K562 (cell line): Measurements from ENCODE around the gene OPA3. TPM values are rescaled to one million over a fixed set of nuclear protein-coding genes. Genes with fewer than 3 reads are reported as not detected.

Experiments
- ATAC-seq: fragments of 200-7000 bp; cut with Tn5 transposase; 3 replicates; pipeline ENCODE4 v1.9.1; 2020; ENCODE audit warnings: moderate library complexity
- BruUV-seq: library from RNA; stranded (reverse); fragments of 400-500 nt; replicated peaks from 2 replicates; lab custom pipeline; 2021; lab: Mats Ljungman, UMichigan
- CTCF ChIA-PET: fragments of 300-600 bp; formaldehyde crosslinking; extraction: SDS; loops from one replicate; lab custom pipeline; 2021; ENCODE audit warnings: low intra/inter-chr PET ratio; lab: Yijun Ruan, JAX
- POLR2A ChIA-PET: fragments of 300-600, 350-650 bp; sonication (Branson Sonifier 250); formaldehyde crosslinking; extraction: SDS; loops from one replicate; lab custom pipeline; 2021; ENCODE audit warnings: antibody characterized with exemption, inconsistent platforms; lab: Yijun Ruan, JAX
- DNase-seq, 4 experiments: peaks; one replicate each; pipeline versions ENCODE4 v3.0.0 to v3.0.0-alpha.2; 2011 to 2018; ENCODE audit warnings: low spot score in 3 of 4, mixed read lengths in 3 of 4; ENCODE audit errors: extremely low read depth in 1 of 4
- FAIRE-seq: peaks from 2 replicates; lab custom pipeline; 2011; peaks lifted over from hg19 to GRCh38; lab: Jason Lieb, UNC
- H2AFZ ChIP-seq: 2 replicates; pipeline ENCODE4 v1.6.0; 2011; ENCODE audit warnings: low read depth, low read length, control low read depth, inconsistent platforms
- H3K27ac ChIP-seq: fragments of 200-600 bp; 3 replicates; pipeline ENCODE4 v1.8.0; 2011; ENCODE audit warnings: low read depth, mild to moderate bottlenecking, control low read depth, inconsistent platforms, low read length, moderate library complexity, mixed read lengths; ENCODE audit errors: extremely low read depth
- H3K27me3 ChIP-seq, 2 experiments: fragments of 300-600 bp in 1 of 2; 2 replicates in 1 of 2; 3 replicates in 1 of 2; pipeline versions ENCODE4 v1.6.0 to v1.8.0; 2011; ENCODE audit warnings: inconsistent platforms in 2 of 2, low read length in 2 of 2, mild to moderate bottlenecking in 1 of 2, mixed read lengths in 1 of 2, moderate library complexity in 1 of 2; ENCODE audit not compliant: control insufficient read depth in 2 of 2, insufficient read depth in 2 of 2
- H3K36me3 ChIP-seq: fragments of 300-600 bp; 3 replicates; pipeline ENCODE4 v1.8.0; 2011; ENCODE audit warnings: mild to moderate bottlenecking, low read length, inconsistent platforms; ENCODE audit not compliant: control insufficient read depth, insufficient read depth
- H3K4me1 ChIP-seq, 2 experiments: fragments of 200-600 bp in 1 of 2; replicated peaks in 1 of 2; 2 replicates in 1 of 2; 3 replicates in 1 of 2; pipeline versions ENCODE4 v1.5.1 to v1.8.0; 2011; ENCODE audit warnings: inconsistent platforms in 2 of 2, low read length in 2 of 2, mild to moderate bottlenecking in 1 of 2, mixed read lengths in 1 of 2, moderate library complexity in 1 of 2; ENCODE audit not compliant: control insufficient read depth in 2 of 2, insufficient read depth in 2 of 2
- H3K4me2 ChIP-seq: 2 replicates; pipeline ENCODE4 v1.6.1; 2011; ENCODE audit warnings: low read length, control low read depth, inconsistent platforms, mixed read lengths; ENCODE audit not compliant: insufficient read depth
- H3K4me3 ChIP-seq: fragments of 200-600 bp; sonication (generic), shearing (Covaris generic); 2 replicates; pipeline ENCODE4 v1.5.1; 2016; ENCODE audit warnings: control low read depth, inconsistent platforms
- H3K79me2 ChIP-seq: fragments of 200-600 bp; 3 replicates; pipeline ENCODE4 v1.8.0; 2011; ENCODE audit warnings: low read length, inconsistent platforms; ENCODE audit not compliant: control insufficient read depth, insufficient read depth
- H3K9ac ChIP-seq, 2 experiments: 2 replicates each; pipeline versions ENCODE4 v1.6.0 to v1.6.1; 2011; ENCODE audit warnings: low read depth in 2 of 2, low read length in 2 of 2, control low read depth in 1 of 2, inconsistent platforms in 1 of 2, mild to moderate bottlenecking in 1 of 2, mixed read lengths in 1 of 2; ENCODE audit not compliant: insufficient read depth in 1 of 2
- H3K9me1 ChIP-seq: one replicate; pipeline ENCODE4 v1.6.0; 2011; ENCODE audit warnings: inconsistent platforms, mild to moderate bottlenecking, low read length, moderate library complexity; ENCODE audit not compliant: control insufficient read depth, insufficient read depth
- H3K9me3 ChIP-seq: replicated peaks from 2 replicates; pipeline ENCODE4 v1.5.1; 2011; ENCODE audit warnings: low read depth, low read length, inconsistent platforms; ENCODE audit not compliant: control insufficient read depth, insufficient read depth
- H4K20me1 ChIP-seq: replicated peaks from 2 replicates; pipeline ENCODE4 v1.6.1; 2011; ENCODE audit warnings: low read length, inconsistent platforms, mixed read lengths; ENCODE audit not compliant: control insufficient read depth, insufficient read depth
- ADNP ChIP-seq: fragments of 200-800 bp; sonication (Bioruptor generic); IDR thresholded peaks from 2 replicates; pipeline ENCODE4 v1.6.1; 2016; ENCODE audit warnings: missing genetic modification characterization, missing compliant biosample characterization
- BCOR ChIP-seq: fragments of 450-650 bp; IDR thresholded peaks from 2 replicates; pipeline ENCODE4 v1.6.1; 2016
- CHCHD3 ChIP-seq: fragments of 250-450 bp; sonication (Bioruptor Pico); IDR thresholded peaks from 2 replicates; pipeline ENCODE4 v2.1.2; 2022; ENCODE audit warnings: mild to moderate bottlenecking
- EP300 ChIP-seq: IDR thresholded peaks from 2 replicates; pipeline ENCODE4 v1.6.1; 2012; ENCODE audit warnings: low read length, improper control_type of control experiment
- EZH2 ChIP-seq: IDR thresholded peaks from 2 replicates; pipeline ENCODE4 v1.6.1; 2012; ENCODE audit warnings: low read depth, mild to moderate bottlenecking, inconsistent platforms, low read length, borderline replicate concordance
- MTF1 ChIP-seq: fragments of 250-450 bp; sonication (Bioruptor Pico); IDR thresholded peaks from 2 replicates; pipeline ENCODE4 v1.9.0; 2021; ENCODE audit warnings: moderate library complexity, mild to moderate bottlenecking, inconsistent platforms, borderline replicate concordance
- NFXL1 ChIP-seq: fragments of 450-650 bp; formaldehyde crosslinking; IDR thresholded peaks from 2 replicates; pipeline ENCODE4 v1.4.0; 2021; ENCODE audit warnings: mild to moderate bottlenecking
- PHB ChIP-seq: fragments of 250-450 bp; sonication (Bioruptor Pico); IDR thresholded peaks from 2 replicates; pipeline ENCODE4 v1.5.0; 2021
- POLR2H ChIP-seq: IDR thresholded peaks from 2 replicates; pipeline ENCODE4 v1.6.1; 2016; ENCODE audit warnings: missing genetic modification characterization, low read depth, mild to moderate bottlenecking, control low read depth, missing compliant biosample characterization, moderate library complexity
- RBM25 ChIP-seq: fragments of 200-400 bp; formaldehyde crosslinking; IDR thresholded peaks from 2 replicates; pipeline ENCODE4 v1.6.1; 2018; ENCODE audit warnings: low read length, low read depth, moderate library complexity; ENCODE audit not compliant: severe bottlenecking
- RCOR1 ChIP-seq, 2 experiments: IDR thresholded peaks; 2 replicates each; pipeline ENCODE4 v1.6.1; 2012; ENCODE audit warnings: low read depth in 2 of 2, low read length in 2 of 2, borderline replicate concordance in 1 of 2, improper control_type of control experiment in 1 of 2
- SMARCA5 ChIP-seq: fragments of 450-650 bp; IDR thresholded peaks from 2 replicates; pipeline ENCODE4 v1.6.1; 2016
- STAG1 ChIP-seq: sonication (generic); formaldehyde crosslinking; IDR thresholded peaks from 2 replicates; pipeline ENCODE4 v1.5.0; 2020; ENCODE audit warnings: missing genetic modification reagents, borderline replicate concordance
- SUPT5H ChIP-seq: fragments of 450-650 bp; IDR thresholded peaks from 2 replicates; pipeline ENCODE4 v1.6.1; 2016
- ZNF780A ChIP-seq: fragments of 250-450 bp; sonication (Bioruptor Pico); IDR thresholded peaks from 2 replicates; pipeline ENCODE4 v1.5.0; 2021; ENCODE audit warnings: mild to moderate bottlenecking
- WGBS: fragments of 100-300 bp; shearing (Covaris generic); methylation state at CpG from one replicate; pipeline ENCODE4 v1.1.6; 2016; ENCODE audit warnings: low coverage, mixed read lengths; ENCODE audit not compliant: insufficient coverage; ENCODE audit errors: missing lambda C conversion rate; 5-methylcytosine and 5-hydroxymethylcytosine counted together
- in situ Hi-C: fragments of 300-500 bp; cut with MboI; formaldehyde crosslinking; loops from 4 replicates; pipeline ENCODE4 v1.15.0; 2018; ENCODE audit warnings: inconsistent platforms, mixed read lengths
- intact Hi-C: fragments of 100-400 bp; cut with micrococcal nuclease; formaldehyde crosslinking; loops from 2 replicates; pipeline ENCODE4 v1.14.2; 2022
- polyA plus RNA-seq, 8 experiments: library from polyadenylated mRNA; depleted of rRNA in 4 of 8; stranded (reverse) in 5 of 8; unstranded in 3 of 8; fragments of >200 nt; fragmentation: Nextera tagmentation in 2 of 8; fragmentation: Illumina TruSeq in 1 of 8; extraction: Ambion mirVana in 2 of 8; extraction: Trizol in 1 of 8; gene quantifications; 2 replicates each; pipeline versions ENCODE4 v1.2.1 to v1.2.3, GENCODE V29; 2011 to 2014; ENCODE audit warnings: inconsistent platforms in 1 of 8, missing spikeins in 1 of 8
- total RNA-seq, 7 experiments: library from RNA; depleted of rRNA in 6 of 7; stranded (reverse); fragments of >200 nt in 6 of 7; fragmentation: Illumina TruSeq in 2 of 7; extraction: Trizol in 2 of 7; gene quantifications; 2 replicates each; pipeline versions ENCODE4 v1.2.1 to v1.2.3, GENCODE V29; 2011 to 2021; ENCODE audit warnings: low replicate concordance in 1 of 7
- TF ChIP-seq, protein P1 (sequence below): fragments of 250-450 bp; sonication (Bioruptor Pico); IDR thresholded peaks from 2 replicates; pipeline ENCODE4 v1.8.0; 2021; ENCODE audit warnings: borderline replicate concordance, mild to moderate bottlenecking, moderate library complexity; ENCODE audit not compliant: poor library complexity, severe bottlenecking
- TF ChIP-seq, protein P2 (sequence below): sonication (generic); formaldehyde crosslinking; IDR thresholded peaks from 2 replicates; pipeline ENCODE4 v1.8.1; 2023; ENCODE audit warnings: mild to moderate bottlenecking, missing genetic modification reagents, moderate library complexity
- TF ChIP-seq, protein P3 (sequence below), 2 experiments: fragments of 200-800 bp in 1 of 2; sonication (Bioruptor generic) in 1 of 2; sonication (generic) in 1 of 2; formaldehyde crosslinking in 1 of 2; IDR thresholded peaks in 1 of 2; conservative IDR thresholded peaks in 1 of 2; 2 replicates each; pipeline versions ENCODE4 v1.5.0 to v1.6.1; 2016 to 2020; ENCODE audit warnings: missing compliant biosample characterization in 1 of 2, missing genetic modification characterization in 1 of 2, missing genetic modification reagents in 1 of 2

Gene OPA3
- total and polyA plus RNA-seq, 9 of the 15 experiments (the other 6 are each of a cell fraction or from before 2014, with no cell fraction given): 1.4 to 18.8 (median 9.0) TPM

DNA sequence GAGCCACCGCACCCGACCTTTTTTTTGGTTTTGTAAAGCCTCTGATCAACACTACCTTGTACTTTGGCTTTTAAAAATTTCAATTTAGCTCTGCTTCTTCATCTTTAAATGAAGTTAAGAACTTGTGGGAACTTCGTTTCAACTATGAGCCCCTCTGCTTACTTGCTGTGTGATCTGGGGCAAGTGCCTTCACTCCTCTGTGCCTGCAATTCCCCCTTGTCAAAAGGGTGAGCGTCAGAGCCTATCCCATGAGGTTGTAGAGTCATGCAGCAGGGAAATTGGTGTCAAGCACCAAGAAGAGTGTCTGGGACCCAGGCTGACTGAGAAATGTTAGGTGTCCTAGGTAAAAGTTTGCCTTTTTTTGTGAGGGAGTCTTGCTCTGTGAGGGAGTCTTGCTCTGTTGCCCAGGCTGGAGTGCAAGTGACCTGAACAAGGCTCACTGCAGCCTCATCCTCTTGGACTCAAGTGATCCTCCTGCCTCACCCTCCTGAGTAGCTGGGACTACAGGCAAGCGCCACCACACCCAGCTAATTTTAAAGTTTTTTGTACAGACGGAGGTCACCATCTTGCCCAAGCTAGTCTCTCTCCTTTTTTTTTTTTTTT is 71.6 kb downstream of the OPA3 start (continued):
- no peak for TF ChIP-seq EZH2

DNA sequence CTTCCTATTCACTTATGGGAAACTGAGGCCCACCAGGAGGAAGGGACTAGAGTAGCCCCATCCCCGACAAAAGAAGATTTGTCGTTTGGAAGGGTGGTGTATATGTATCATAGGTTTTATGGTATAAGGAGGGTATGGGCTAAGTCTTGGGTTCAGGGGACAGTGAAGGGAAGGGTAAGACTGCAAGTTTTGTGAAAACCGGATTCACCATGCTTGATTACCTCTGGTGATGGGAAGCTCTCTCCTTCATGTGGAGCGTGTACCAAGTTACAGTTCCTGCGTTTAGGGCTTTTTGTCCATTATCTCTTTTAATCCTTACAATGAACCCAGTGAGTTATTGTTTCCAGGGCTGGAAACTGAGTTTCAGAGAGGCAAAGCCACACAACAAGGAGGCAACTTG is 73.5 kb downstream of the OPA3 start:
- WGBS: 89% methylated on average over 5 of the region's 5 CpGs
- H3K27me3 ChIP-seq: no peaks in the 10 kb centered on the region
- peak overlapping the region; percentile 50 for H3K4me2 ChIP-seq
- H3K9ac ChIP-seq: peak overlapping the region in 1 of 2 experiments; percentile 76; a peak in 2 of 4 replicates
- H3K79me2 ChIP-seq: peaks cover 92% of the 10 kb centered on the region
- in situ Hi-C loops (no loop called here), intact Hi-C loops (no loop called here)
- FAIRE-seq (peak; percentile 23), DNase-seq (no peak), ATAC-seq (no peak)
- BruUV-seq: no TSS peak
- H3K9me3 ChIP-seq: no peaks in the 10 kb centered on the region
- H3K9me1 ChIP-seq: no peaks in the 10 kb centered on the region
- ChIA-PET CTCF (no interaction called here), POLR2A (interaction anchor here (1.2 kb wide), 1 partner anchor 47 kb away, joined by 3 read pairs; no protein-coding TSS in a partner anchor)
- H3K36me3 ChIP-seq: peaks cover 63% of the 10 kb centered on the region
- H3K4me1 ChIP-seq: peaks cover 47 to 56% of the 10 kb centered on the region in 2 experiments
- H3K4me3 ChIP-seq: no peak overlapping the region; the same call in 1 of the 2 replicates
- H4K20me1 ChIP-seq: peaks cover 5% of the 10 kb centered on the region; the same call in 1 of the 2 replicates
- peak overlapping the region; percentile 98; the same call in 2 of the 3 replicates for H3K27ac ChIP-seq
- no peak overlapping the region for H2AFZ ChIP-seq
- peak; percentile 93 for TF ChIP-seq RBM25
- TF ChIP-seq, protein P1, sequence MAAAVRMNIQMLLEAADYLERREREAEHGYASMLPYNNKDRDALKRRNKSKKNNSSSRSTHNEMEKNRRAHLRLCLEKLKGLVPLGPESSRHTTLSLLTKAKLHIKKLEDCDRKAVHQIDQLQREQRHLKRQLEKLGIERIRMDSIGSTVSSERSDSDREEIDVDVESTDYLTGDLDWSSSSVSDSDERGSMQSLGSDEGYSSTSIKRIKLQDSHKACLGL (CRISPR knock-in tag): no peak
- no peak for TF ChIP-seq EP300
- TF ChIP-seq MTF1 (CRISPR knock-in tag): no peak
- TF ChIP-seq STAG1: no peak
- 0 out of 4 replicates have a peak, but pooled peaks of 1 of the 2 experiments have one; percentile 50 for TF ChIP-seq RCOR1 (IDR thresholded peaks at IDR 0.05; ENCODE audit: borderline replicate concordance in 1 of 2, low read depth in 2 of 2, low read length in 2 of 2)
- no peak for TF ChIP-seq POLR2H (tag)
- no peak for TF ChIP-seq NFXL1 (CRISPR knock-in tag)
- 0 out of 2 replicates have a peak, but pooled peaks have one; percentile 39 for TF ChIP-seq SMARCA5
- TF ChIP-seq, protein P2, sequence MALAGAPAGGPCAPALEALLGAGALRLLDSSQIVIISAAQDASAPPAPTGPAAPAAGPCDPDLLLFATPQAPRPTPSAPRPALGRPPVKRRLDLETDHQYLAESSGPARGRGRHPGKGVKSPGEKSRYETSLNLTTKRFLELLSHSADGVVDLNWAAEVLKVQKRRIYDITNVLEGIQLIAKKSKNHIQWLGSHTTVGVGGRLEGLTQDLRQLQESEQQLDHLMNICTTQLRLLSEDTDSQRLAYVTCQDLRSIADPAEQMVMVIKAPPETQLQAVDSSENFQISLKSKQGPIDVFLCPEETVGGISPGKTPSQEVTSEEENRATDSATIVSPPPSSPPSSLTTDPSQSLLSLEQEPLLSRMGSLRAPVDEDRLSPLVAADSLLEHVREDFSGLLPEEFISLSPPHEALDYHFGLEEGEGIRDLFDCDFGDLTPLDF (CRISPR knock-in tag): no peak
- TF ChIP-seq SUPT5H: 0 out of 2 replicates have a peak, but pooled peaks have one; percentile 13
- TF ChIP-seq BCOR: peak; percentile 92
- TF ChIP-seq, protein P3, sequence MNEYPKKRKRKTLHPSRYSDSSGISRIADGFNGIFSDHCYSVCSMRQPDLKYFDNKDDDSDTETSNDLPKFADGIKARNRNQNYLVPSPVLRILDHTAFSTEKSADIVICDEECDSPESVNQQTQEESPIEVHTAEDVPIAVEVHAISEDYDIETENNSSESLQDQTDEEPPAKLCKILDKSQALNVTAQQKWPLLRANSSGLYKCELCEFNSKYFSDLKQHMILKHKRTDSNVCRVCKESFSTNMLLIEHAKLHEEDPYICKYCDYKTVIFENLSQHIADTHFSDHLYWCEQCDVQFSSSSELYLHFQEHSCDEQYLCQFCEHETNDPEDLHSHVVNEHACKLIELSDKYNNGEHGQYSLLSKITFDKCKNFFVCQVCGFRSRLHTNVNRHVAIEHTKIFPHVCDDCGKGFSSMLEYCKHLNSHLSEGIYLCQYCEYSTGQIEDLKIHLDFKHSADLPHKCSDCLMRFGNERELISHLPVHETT (CRISPR knock-in tag; conservative IDR thresholded peaks at IDR 0.05 in 1 of 2, IDR thresholded peaks at IDR 0.05 in 1 of 2): no peak
- no peak for TF ChIP-seq CHCHD3
- TF ChIP-seq PHB (CRISPR knock-in tag): no peak
- 0 out of 2 replicates have a peak, but pooled peaks have one; percentile 26 for TF ChIP-seq ADNP (tag)
- TF ChIP-seq ZNF780A (CRISPR knock-in tag): no peak
